ENCODE measurements around the gene PCK1.

The PCK1 gene

DNA sequence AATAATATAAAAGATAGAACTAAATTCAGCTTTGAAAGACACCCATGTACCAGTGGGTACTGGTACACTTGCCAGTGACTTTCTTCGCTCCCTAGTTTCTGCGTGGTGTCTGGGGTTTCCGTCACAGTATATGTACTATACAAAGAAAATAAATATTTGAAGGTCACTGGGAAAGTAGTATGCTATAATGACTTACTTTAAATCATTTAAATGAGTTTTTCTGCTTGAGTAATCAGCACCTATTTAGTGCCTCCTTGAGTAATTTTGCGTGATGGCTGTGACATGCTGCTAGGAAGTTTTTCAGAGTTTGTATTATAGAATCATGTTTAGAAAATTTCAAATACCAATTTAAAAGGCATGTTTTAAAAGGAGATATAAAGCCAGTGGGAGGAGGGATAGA, 32.8 kb upstream of the PCK1 start:
- no peak overlapping the region for H3K27ac ChIP-seq
- no peak for TF ChIP-seq CTCF (conservative IDR thresholded peaks at IDR 0.05)
- no peak for TF ChIP-seq ZFX (IDR thresholded peaks at IDR 0.05)

- TF ChIP-seq ZFX (IDR thresholded peaks at IDR 0.05) (no peak), CTCF (conservative IDR thresholded peaks at IDR 0.05) (no peak)
- H3K27ac ChIP-seq = no peak overlapping the region
Measured at GRCh38 chr20:57529160-57529585, 31.7 kb upstream of the PCK1 start.

- TF ChIP-seq CTCF (conservative IDR thresholded peaks at IDR 0.05) (no peak), ZFX (IDR thresholded peaks at IDR 0.05) (no peak)
- no peak overlapping the region for H3K27ac ChIP-seq
Measured at GRCh38 chr20:57529810-57530209, 31.1 kb upstream of the PCK1 start.

GRCh38 chr20:57530327-57530981, 30.5 kb upstream of the PCK1 start:
- no peak for TF ChIP-seq CTCF (conservative IDR thresholded peaks at IDR 0.05)
- TF ChIP-seq ZFX (IDR thresholded peaks at IDR 0.05) = no peak
- H3K27ac ChIP-seq = no peak overlapping the region

DNA sequence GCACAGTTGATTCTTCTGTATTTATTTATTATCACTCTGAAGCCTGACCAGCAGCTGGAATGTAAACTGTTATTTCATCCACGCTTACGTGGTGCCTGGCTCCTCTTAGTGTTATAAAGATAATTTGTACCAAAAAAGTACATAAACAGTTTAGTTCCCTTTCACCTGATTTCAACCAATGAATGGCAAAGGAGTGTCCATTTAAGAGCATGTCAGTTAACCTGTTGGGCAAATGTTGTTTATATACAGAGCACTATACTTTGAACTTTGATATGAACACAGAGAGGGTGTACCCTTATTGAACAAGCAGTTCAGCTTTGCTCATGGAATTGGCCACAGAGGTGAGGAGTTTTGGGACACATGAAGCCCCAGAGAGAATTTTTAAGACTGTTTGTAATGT, 28.8 kb upstream of the PCK1 start:
- no peak for TF ChIP-seq CTCF (conservative IDR thresholded peaks at IDR 0.05)
- no peak for TF ChIP-seq ZFX (IDR thresholded peaks at IDR 0.05)
- no peak overlapping the region for H3K27ac ChIP-seq

DNA sequence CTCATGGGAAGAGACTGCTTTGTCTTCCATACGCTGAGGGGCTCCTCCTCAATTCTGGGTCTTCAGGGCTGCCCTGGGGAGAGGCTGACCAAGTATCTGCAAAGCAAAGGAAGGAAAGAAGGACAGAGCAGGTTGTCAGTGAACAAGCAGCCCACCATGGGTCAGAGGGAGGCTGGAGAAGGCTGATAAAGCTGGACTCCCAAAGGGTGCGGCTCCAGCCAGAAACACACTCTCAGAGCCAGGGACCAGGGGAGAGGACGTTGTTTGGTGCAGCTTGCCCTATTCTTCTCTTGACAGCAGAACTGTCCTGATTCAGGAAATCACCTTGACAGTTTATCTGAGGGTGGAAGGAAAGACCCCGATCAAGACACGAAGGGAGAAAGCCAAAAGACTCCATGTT, 25.6 kb upstream of the PCK1 start:
- no peak for TF ChIP-seq ZFX (IDR thresholded peaks at IDR 0.05)
- no peak for TF ChIP-seq CTCF (conservative IDR thresholded peaks at IDR 0.05)
- no peak overlapping the region for H3K27ac ChIP-seq

- no peak overlapping the region for H3K27ac ChIP-seq
- TF ChIP-seq ZFX (IDR thresholded peaks at IDR 0.05) (no peak), CTCF (conservative IDR thresholded peaks at IDR 0.05) (no peak)
Measured at GRCh38 chr20:57536120-57536708, 24.7 kb upstream of the PCK1 start.
